HG03045 (cell line): ENCODE results near the gene IL18RAP.

Experiments
- ATAC-seq: cut with Tn5 transposase; IDR thresholded peaks from one replicate; pipeline ENCODE4 v1.9.1; 2021; ENCODE audit warnings: mild to moderate bottlenecking, moderate library complexity; ENCODE audit not compliant: unreplicated experiment

Gene IL18RAP

GRCh38 chr2:102421890-102422759, 835 bp upstream of the IL18RAP start:
- ATAC-seq: no peak

- no peak for ATAC-seq
These were observed 408 bp downstream of the IL18RAP start for GRCh38 chr2:102423368-102423767.

GRCh38 chr2:102424754-102425153, 1.8 kb downstream of the IL18RAP start:
- peak; percentile 81 for ATAC-seq

GRCh38 chr2:102425441-102426132, 2.6 kb downstream of the IL18RAP start:
- no peak for ATAC-seq

- ATAC-seq: no peak
These were observed 4.3 kb downstream of the IL18RAP start for GRCh38 chr2:102427249-102427648.

GRCh38 chr2:102428573-102428972, 5.6 kb downstream of the IL18RAP start:
- no peak for ATAC-seq

GRCh38 chr2:102432386-102432785, 9.4 kb downstream of the IL18RAP start:
- no peak for ATAC-seq

DNA sequence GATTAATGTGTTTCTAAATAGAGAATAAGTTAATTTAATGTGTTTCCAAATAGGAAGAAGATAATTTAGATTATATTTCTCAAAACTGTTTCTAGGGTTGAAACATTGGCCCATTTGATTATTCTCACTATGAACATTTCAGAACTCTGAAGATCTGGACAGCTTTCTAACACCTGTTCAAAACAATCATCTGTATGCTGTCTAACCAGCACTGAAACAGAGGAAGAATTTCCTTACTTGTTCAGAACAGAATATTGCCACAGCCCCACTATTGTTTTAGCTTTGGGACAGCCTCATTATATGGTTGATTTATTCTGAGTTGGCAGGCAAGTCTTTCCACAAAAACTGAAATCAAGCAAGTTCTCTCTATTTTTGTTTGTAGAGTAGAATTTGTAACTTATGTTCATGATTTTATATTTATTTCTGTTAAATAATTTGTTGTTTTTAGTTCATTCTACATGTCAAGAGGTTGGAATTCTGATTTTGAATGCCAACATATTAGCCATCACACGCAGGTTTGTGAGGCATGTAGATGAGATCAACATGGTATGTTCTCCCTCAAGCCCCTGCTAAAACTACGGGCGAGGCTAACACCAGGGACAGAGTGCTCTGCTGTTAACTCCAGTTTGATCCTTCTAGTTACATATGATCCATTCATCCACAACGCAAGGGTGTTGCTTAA, 11.2 kb downstream of the IL18RAP start:
- ATAC-seq: no peak

DNA sequence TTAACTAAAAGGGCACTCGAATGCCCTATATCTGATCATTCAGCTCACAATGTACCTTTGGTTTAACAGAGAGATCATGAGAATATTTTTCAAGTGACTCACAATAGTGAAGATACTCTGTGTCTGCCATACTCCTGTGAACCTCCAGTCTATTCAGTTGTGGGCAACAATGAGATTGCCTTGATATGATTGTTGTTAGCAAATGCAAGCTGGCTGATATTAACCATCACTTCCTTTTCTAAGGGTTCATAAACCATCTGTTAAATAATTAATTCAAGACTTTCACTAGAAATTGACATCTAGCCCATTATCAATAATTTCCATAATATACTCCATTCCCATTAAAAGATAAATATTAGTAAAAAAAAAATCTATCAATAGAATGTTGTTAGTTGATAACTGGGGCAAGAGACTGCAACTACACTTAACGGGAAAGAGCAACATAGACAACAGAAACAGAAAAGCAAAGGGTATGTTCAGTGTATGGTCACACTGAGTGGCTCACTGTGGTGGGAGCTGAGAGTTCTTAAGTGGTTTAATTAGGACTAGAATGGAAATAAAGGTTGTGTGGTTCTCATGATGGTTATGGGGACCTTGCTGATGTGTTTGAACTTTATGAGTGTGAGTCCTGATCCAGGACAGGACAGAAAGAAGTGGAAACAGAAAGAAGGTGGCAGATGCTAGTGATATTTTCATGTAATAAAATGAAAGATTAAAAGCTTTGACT, 11.9 kb downstream of the IL18RAP start:
- no peak for ATAC-seq

GRCh38 chr2:102435741-102436140, 12.8 kb downstream of the IL18RAP start:
- peak; percentile 47 for ATAC-seq

DNA sequence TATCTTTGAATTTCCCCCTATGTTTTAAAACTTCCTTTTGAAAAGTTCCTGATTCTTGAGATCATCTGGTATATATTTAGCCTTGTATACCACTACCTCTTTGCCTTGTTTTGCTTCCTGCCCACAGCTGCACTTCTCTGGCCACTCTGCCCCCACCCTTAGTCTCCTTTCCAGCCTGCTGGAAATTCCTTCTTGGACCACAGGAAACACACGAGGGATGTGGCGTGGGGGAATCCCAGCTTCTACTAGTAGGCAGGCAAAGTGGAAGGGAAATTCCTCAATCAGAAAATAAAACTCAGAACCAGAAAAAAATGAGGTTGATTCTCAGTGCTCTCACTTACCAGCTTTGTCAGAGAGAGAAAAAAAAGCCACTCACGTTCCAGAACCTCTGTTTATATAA, 13.4 kb downstream of the IL18RAP start:
- peak; percentile 37 for ATAC-seq

GRCh38 chr2:102437122-102437521, 14.2 kb downstream of the IL18RAP start:
- ATAC-seq: no peak

DNA sequence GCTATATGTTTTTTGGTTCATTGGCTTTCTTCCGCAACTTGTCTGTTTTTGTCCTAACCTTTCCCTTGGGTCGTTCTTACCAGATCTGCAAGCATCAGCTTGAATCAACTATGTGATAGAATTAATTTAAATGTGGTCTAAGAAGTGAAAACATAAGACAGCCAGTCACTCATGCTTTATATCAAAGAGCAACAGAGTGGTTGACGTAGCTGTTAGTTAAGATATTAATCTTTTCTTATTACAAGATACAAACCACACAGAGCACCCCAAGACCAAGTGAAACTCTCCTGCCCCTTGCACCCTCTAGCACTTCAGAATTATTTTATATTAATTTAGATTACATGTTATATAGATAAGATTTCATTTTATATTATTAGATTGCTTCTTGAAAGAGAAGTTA, 15.2 kb downstream of the IL18RAP start:
- no peak for ATAC-seq

DNA sequence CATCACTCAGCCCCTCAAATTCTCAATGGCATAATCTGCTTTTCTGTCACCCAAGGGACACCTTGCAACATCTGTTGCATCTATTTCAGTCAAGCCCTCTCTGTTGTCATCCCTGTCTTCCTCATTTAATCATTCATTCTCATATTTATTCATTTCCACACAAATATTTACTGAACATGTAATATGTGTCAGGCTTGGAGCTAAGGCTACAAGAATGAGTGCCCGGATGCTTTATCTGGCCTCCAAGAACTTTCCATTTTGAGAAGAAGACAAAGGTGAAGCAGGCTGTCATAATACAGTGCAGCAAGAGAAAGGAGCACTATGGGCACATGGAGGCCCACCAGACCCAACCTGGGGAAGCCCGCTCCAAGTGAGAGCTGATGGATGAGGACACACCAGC, 15.6 kb downstream of the IL18RAP start:
- no peak for ATAC-seq

- no peak for ATAC-seq
These were observed 16.2 kb downstream of the IL18RAP start for GRCh38 chr2:102439065-102439695.

DNA sequence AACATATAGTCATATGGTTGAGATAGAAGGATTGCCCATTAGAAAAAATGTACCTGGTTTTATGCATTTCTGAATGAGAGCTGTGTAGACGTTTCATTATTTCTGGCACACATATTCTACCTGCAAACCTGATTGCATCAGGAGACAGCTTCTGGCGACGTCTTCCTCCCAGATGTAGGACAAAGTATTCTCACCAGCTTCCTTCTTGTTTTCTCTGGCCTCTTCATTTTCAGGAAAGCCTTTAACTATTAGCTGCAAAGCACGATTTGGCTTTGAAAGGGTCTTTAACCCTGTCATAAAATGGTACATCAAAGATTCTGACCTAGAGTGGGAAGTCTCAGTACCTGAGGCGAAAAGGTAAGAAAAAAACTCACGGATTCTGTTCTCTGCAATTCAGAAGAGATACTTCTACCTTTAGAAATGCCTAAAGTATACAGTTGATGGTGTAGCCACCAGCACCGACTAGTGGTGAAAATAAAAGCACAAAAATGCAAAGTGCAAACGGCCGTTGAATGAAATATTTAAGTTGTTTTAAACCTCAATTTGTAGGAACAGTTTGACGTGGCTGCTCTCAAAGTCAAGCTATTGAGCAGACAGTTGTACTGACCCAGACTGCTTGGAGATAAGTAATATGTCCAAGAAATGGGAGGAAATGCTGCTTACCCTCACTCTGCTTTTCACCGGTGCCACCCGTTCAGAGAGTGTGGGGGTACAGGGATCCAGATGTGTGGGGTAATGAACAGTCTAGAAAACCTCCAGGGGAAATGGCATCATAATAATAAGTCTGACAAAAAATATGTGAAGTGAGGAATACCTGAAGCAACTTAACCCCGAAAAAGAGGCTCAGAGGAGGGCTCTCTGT, 20.2 kb downstream of the IL18RAP start:
- ATAC-seq: no peak

DNA sequence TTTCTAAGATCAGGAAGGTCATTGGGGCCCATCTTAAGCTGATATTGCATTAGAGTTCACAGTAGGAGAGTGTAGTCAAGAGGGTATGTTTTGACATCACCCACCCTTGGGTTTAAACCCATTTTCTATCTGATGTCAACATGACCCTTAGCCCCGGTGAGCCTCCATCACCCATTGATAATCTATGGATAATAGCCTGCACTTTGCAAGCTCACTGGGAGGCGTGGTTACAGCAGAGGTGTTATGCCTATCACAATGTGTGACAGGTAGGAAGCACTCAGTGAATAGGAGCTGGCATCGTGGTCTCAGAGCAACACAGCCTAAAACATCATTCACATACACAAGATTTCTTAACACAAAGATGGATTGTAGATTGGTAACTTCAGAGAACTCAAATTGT, 21.3 kb downstream of the IL18RAP start:
- ATAC-seq: no peak

GRCh38 chr2:102446936-102447335, 24.0 kb downstream of the IL18RAP start:
- ATAC-seq: no peak

DNA sequence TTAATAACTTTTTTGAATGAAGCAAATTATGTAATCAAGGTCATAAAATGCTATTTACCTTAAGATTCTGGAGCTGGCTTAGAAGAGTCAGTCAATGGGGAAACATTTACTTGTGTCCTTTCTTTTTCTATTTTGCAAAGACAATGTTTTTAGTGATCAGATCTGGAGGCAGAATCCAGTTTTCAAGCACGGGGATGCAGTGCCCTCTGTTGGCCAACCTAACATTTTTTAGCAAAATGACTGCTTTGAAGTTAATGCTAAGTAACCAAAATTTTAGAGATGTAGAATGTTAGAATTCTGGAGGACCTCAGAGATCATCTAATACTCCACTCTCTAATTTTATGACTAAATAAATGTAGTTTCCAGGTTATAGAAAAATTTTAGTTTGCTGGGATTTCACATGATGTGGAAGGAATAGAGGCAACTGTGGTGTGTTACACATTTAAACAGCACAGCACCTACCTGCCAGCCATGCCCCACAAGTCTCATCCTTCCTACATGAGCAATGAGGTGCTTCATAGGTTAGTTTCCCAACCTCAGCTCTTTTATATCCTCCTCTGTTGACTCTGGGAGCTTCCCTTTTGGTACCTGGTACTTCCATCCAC, 26.5 kb downstream of the IL18RAP start:
- ATAC-seq: no peak
